Hepatic stellate cell (primary cell): Measurements from ENCODE around the gene SCGB1C2.
"Not testable (repeated sequence)": the region's sequence is repeated elsewhere in the genome, so short reads cannot be mapped to it uniquely, and the experiment has no call there.

Source experiments
- DNase-seq: peaks from one replicate; pipeline ENCODE4 v3.0.0; 2011; ENCODE audit warnings: low spot score

SCGB1C2 gene

DNA sequence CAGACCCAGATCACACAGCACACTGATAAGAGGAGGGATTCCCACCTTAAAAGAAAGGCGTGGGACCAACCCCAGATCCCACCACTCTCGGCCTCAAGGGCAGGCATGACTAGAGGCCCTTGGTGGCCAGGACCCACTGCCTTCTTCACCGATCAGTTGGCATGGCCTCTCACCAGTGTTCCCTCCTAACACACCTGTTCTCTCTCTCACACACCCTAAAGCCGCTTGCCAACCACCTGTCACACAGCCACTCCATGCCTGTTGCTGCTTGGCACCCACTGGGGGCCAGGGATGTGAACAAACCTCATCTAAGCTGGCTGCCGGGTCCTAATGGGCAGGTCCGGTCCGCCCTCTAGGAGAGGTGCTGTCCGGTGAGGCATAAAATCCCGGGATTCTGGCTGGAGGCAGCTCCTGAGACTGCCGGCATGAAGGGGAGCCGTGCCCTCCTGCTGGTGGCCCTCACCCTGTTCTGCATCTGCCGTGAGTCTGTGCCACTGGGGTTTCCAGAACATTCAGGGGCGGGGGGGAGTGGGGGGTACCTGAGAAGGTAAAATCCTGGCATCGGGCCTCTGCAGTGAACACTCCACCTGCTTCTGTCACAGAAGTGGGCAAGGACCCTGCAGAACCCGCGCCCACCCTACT lies at the start of gene SCGB1C2:
SCGB1C2 (plus strand) TSS at position 404 of the 642 bp plus-strand sequence; CDS start at position 426, 22 bp downstream.
- not testable (repeated sequence) for DNase-seq

DNA sequence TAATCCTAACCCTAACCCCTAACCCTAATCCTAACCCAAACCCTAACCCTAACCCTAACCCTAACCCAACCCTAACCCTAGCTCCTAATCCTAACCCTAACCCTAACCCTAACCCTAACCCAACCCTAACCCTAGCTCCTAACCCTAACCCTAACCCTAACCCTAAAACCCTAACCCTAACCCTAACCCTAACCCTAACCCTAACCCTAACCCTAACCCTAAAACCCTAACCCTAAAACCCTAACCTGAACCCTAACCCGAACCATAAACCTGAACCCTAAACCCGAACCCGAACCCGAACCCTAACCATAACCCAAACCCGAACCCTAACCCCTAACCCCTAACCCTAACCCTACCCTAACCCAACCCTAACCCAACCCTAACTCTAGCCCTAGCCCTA lies 24.3 kb upstream of the SCGB1C2 start:
- not testable (repeated sequence) for DNase-seq

DNA sequence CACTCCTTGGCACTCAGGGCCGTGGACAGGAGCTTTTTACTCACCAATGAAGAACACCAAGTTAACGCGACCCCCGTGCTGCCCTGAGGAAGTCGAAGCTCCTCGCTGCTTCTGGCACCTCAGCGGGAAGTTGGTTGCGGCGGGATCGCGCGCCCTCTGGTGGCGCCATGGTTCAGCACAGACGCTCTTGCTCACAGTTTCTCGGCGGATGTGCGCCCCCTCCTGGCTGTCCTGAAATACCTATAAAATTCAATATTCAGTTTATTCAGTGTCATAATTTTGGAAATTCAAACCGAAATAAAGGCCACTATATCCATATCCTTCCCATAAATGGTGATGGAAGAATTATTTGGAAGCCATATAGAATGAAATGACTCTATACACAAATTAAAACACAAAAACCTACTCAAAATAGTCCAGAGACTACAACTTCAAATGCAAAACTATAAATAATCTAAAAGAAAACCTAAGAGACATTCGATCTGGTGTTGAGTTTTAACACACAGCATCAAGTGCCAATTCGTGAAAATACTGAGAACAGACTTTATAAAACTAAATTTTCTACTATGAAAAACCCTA lies 18.9 kb upstream of the SCGB1C2 start:
- not testable (repeated sequence) for DNase-seq

DNA sequence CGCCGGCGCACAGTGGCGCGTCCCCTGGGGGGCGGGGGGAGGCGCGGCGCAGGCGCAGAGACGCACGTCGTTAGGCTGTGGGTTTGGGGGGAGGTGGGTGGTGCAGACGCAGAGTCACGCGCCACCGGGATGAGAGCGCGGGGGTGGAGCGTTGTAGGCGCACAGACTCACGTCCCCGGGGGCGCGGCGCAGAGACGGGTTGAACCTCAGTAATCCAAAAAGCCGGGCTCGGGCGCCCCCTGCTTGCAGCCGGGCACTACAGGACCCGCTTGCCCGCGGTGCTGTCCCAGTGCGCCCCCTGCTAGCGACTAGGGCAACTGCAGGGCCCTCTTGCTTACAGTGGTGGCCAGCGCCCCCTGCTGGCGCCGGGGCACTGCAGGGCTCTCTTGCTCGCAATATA lies 3.4 kb upstream of the SCGB1C2 start:
- not testable (repeated sequence) for DNase-seq

DNA sequence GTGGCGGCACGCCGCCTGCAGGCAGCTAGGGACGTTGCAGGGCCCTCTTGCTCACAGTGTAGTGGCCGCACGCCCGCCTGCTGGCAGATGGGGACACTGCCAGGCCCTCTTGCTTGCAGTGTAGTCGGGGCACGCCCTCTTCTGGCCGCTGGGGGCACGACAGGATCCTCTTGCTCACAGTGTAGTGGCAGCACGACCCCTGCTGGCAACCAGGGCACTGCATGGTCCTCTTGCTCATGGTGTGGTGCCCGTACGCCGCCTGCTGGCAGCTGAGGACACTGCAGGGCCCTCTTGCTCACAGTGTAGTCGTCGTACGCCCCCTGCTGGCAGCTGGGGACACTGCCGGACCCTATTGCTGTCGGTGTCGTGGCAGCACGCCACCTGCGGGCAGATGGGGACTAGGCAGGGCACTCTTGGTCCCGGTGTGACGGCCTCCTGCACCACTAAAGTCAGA lies 3.0 kb upstream of the SCGB1C2 start:
- DNase-seq: not testable (repeated sequence)

DNA sequence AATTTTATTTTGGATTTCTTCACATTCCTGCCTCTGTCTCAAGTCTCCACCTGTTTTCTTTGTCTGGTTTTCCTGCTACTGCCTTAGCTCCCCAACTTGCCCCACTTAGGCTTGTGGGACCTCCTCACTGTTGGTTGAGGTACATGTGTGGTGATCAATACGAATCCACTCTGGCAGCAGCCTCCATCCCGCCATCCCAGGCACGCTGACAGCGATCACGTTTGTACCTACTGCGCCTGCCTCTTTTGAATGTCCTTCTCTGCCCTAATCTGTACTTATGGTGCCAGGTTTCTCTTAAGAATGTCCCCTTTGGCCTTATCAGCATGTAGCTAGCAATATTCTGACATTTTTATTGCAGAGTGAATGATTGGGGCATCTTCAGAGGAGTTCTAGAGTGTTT lies 2.3 kb upstream of the SCGB1C2 start:
- not testable (repeated sequence) for DNase-seq

DNA sequence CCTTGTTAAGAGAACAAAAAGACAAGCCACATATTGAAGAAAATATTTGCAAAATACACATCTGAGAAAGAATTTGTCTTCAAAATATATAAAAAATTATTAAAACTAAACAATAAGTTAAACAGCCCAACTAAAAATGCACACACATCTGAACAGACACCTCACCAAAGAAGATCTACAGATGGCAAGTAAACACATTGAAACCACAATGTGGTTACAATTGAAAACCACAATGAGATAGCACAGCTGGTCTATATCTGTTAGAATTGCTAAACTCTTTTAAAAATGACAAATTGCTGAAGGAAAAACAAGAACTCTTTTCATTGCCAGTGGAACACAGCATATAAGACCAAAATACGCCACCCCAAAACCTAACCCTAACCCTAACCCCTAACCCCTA lies 1.5 kb upstream of the SCGB1C2 start:
- DNase-seq: not testable (repeated sequence)

DNA sequence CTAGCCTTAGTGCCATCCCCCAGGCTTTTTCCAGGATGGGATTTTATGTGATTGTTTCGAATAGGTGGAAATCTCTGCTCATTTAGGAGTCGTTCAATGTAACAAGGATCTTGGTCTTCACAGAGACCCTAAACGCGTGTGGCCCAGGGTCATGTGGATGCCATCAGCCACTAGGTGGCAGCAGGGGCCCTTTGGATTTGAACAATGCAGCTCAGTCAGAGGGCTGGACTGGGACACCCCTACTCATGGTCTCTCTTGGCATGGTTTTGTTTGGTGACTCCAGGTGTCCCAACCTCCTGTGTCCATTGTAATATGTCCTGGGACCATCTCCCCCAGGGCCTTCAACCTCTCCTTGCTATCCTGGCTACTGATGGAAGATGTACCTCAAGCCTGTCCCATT lies 838 bp upstream of the SCGB1C2 start:
- DNase-seq: not testable (repeated sequence)

DNA sequence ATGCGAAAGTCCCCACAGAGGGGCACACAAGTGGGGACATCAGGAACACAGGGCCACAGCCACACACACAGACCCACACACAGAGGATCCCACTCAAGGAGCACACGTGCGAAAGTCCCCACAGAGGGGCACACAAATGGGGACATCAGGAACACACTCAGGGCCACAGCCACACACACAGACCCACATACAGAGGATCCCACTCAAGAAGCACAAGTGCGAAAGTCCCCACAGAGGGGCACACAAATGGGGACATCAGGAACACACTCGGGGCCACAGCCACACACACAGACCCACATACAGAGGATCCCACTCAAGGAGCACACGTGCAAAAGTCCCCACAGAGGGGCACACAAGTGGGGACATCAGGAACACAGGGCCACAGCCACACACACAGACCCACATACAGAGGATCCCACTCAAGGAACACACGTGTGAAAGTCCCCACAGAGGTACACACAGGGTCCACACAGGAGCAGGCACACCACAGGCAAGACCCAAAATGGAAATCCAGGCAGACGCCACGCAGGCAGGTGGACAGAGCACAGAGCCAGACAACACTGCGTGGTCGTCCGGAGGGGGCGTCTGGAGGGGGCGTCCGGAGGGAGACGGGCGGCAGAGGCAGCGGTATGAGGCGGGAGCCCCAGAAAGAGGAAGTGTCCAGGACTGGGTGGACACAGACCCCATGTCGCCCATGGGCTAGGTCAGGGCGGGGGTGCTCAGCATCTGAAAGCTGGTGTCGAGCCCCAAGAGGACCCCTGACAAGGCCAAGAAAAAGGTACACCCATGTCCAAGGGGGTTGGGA lies 2.2 kb downstream of the SCGB1C2 start:
- DNase-seq: not testable (repeated sequence)

DNA sequence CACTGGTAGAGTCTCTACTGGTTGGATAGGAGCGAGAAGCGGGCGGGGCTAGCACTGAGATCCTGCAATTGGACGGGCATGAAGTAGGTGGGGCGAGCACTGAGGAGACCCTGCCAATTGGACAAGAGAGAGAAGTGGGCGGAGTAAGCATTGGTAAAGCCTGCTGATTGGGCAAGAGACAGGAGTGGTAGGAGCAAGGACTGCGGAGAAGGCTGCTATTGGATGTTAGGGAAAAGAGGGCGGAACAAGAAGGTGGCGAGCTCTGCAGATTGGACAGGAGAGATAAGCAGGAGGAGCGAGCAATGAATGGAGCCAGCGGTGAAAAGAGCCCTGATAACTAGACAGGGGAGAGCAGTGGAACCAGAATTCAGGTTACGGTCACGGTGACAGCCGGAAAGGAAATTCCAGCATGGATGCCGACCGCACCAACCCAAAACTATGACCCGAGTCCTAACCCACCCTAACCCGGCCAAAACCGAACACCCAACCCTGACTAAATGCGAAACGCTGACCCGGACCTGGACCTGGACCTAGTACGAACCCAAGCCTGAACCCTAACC lies 4.8 kb downstream of the SCGB1C2 start:
- DNase-seq: peak; percentile 43

DNA sequence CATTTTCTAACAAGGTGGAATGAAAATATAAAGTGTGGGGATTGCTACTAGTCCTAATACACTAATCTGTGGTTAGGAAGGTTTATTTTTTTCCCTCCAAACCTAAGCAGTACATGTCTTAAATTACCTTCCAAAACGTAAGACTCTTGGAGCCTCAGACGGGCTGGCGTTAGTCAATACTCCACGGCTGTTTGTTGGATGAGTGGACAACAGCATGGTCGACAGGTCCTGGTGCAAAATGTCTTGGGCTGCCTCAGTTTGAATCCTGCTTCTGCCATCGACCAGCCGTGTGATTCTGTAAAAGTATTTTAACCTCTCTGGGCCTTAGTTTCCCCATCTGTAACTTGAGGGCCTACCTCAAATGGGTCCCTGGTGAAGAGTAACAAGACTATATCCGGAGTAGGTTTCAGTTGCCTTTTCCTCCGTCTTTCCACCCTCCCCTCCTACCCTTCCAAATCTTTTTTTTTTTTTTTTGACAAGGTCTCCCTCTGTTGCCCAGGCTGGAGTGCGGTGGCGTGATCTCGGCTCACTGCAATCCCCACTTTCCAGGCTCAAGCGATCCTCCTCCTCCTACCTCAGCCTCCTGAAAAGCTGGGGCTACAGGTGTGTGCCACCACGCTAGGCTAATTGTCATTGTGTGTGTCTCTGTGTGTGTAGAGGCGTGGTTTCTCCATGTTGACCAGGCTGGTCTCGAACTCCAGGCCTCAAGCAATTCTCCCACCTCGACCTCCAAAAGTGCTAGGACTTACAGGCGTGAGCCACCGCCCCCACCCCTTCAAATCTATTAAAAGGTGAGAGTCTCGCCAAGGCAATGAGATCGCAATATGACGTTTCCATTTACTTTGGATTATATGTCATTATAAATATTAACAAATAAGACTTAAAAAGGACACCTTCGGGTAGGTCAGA lies 5.8 kb downstream of the SCGB1C2 start:
- no peak for DNase-seq

DNA sequence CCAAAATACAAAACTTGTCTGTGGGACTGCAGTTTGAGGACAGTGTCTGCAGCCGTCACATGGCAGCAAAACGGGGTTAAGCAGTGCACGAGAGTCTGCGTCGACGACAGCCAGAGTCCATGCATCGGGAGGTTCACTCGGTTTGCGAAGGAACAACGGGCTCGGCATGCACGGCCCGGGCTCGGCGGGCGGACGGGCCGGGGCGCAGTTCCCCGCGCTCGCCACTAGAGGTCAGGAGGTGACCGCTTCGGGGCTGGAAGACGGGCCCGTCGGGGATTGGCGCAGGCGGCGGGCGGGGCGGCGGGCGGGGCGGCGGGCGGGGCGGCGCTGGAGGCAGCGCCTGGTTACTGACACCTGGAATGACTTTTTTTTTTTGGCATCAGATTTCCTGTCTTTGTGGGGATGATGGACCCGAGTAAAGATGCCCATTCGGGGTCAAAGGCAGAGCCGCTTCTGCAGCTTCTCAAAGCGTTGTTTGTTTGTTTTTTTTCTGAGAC lies 6.5 kb downstream of the SCGB1C2 start:
- DNase-seq: peak; percentile 87

DNA sequence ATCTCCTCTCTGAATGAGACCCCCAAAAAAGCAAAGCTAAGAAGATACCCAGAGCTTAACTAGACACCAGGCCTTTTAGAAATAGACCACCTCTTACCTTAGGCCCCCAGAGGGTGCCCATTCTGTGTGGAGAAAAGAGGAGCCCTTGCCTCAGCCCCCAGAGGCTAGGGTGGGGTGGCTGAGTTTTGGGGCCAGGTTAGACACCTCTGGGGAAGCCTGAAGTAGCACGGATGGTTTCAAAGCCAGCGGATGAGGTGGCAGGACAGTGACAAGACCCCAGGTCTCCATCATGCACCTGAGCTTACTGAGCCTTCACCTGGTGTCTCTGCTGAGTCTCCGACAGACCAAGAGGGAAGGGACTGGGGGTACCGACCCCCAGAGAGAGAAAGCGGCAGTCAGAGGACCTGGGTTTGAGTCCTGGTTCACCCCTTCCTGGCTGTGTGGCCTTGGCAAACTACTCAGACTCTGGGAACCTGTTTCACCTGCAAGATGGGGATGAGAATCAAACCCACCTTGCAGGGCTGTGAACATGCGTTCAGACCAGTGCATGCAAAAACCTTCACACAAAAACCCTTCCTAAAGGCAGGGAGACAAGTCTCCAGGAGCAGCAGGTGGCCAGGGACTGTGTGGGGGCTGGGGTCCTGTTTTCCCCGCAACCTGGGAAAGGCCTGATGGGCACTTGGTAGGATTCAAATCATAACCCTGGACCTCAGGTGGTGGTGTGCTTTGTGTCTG lies 7.7 kb downstream of the SCGB1C2 start:
- DNase-seq: no peak

DNA sequence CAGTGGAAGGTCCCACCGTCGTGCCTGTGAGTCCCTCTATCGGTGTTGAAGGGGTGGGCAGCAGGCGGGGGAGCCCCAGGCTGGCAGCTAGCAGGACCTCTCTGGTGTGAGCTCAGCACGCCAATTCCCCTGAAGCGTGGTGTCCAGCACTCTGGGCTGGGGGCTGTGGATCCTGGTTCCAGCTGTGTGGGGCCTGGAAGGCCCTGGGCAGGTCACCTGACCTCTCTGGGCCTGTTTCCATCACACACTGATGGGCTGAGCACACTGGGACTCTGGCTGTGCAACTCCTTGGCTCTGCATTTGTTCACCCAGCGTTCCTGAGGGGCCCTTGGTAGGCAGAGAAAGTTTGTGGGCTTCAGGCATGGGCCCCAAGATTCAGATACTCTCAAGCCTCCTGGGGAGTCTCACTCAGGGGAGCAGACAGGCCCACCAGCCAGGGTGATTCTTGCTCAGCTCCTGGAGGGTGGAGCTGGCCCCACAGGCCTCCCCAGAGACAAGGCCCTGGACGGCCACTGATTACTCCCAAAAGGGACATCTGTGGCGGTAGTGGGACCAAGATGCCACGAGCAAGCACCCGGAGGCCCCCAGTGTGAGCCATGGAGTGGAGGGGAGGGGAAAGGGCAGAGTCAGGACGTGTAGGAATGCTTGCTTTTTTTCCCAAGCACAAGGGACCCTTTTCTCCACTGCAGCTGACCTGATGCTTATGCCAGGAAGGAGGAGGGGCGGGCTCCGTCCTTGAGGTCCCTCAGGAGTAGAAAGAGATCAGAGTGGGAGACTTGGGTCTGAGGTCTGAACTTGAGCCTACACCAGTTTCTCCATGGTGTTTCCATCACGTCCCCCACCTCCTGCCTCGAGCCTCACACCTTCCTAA lies 8.5 kb downstream of the SCGB1C2 start:
- DNase-seq: no peak

DNA sequence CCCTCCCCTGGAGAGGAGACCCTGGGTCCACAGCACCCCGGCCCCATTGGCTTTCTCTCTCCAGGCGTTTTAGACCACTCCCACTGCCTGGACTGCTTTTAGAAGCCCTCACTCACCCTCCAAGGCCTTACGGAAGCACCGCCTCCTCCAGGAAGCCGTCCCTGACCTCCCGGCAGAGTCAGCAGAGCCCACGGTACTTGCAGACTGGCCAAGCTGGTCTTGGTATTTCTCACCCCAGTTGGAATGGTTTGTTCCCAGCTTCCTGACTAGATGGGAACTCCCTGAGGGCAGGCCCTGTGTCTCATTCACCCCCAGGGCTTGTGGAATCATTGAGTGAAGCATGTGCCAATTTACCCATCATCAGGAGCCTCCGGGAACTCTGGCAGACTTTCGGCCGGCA lies 9.2 kb downstream of the SCGB1C2 start:
- no peak for DNase-seq

DNA sequence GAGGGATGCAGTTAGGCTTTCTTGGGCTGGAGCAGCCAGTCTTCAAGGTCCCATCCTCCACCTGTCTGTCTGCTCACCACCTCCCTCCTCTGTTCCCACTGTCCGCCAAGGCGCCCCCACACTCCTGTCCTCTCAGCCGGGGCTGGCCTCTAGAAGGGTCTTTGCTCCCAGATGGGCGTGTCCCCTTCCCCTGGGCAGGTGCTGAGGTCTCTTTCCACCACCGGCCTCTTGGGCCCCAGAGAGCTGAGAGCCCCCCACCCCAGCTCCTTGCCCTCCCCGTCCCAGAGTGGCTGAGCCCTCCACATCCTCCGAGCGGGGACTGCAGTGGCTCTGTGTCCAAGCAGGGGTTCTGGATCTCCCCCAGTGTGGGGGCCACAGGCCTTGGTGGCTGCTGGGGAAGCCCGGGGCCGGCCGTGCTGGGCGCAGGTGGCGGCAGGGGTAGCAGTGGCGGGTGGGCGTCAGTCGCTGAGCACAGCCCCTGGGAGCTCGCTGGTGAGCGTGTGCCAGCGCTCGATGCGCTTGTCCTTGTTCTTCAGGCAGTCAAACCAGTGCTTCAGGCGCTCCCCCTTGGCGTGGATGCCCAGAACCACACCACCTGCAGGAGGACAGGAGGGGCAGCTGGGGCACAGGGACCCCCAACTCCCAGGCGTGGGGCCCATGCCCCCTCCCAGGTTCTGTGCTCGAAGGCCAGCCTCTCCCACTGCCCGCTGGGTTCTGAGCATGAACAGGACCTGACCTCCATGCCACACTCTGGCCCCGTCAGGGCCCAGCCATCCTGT lies 9.8 kb downstream of the SCGB1C2 start:
- no peak for DNase-seq

DNA sequence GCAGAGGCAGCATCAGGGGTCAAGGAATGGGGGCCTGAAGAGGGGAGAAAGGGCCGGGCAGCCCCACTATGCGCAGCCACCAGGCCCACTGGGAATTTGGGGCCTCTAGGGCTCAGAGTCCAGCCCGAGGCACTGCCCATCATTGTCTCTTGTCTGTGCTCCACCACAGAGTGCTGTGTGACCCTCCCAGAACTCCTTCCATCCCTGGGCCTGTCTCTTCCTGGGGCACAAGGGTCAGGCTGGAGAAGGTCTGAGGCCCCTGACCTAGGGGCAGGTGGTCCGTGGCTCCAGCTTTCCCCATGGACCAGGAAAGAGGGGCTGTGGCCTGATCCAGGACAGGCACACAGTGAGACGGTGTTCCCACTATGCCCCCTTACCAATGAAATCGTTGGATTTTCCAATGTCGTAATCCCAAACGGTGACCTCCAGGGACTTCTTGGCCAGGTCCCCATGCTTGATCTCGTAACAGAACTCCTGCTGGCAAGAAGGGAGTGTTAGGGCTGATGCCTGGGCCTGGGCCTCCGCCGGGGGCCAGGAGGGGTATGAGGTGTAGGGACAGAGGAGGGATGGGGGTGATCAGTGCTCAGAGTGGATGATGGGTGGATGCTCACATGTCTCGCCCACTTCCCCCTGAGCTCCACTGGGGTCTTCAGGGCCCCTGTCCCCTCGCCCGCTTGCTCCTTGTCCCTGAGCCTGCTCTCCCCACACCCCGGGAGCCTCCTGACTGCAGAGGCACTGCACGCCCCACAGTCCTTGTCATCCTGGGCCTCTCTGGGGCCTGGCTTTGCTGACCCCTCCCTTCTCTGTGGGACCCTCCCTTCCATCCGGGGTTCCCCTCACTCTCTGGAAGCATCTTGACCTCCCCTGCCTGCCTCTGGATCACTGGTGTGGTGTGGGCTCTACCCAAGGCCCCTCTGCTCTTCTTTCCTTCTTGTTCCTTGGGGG lies 10.7 kb downstream of the SCGB1C2 start:
- no peak for DNase-seq

DNA sequence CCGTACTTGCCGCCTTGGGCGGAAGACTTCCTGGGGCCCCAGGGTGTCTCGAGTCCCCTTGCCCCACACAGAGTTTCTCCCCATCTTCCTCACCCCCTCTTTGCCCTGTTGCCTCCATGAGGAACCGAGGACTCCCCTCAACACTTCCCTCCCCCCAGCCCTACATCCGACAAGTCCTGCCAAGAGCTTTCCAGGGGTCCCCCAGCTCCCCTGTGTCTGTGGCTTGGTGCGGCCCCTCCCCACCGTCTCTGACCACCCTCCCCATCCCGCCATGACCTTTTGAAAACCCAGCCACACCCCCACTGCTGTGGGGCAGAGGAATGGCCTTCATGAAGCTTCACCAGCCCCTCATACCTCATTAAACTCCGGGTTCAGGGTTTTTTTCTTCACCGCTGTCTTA lies 11.4 kb downstream of the SCGB1C2 start:
- no peak for DNase-seq
